ENCODE results near the gene CNTNAP2. TPM values are rescaled to one million over a fixed set of nuclear protein-coding genes. Genes with fewer than 3 reads are reported as not detected.

The CNTNAP2 gene
- total RNA-seq, 2 donors from 2014 or later, result 171 to 228 TPM

GRCh38 chr7:147182874-147183273 lies 1066.3 kb downstream of the CNTNAP2 start:
- Mint-ChIP-seq H3K4me1 (no peaks in the 10 kb centered on the region), H3K9me3 (peaks cover 6% of the 10 kb centered on the region), H3K27ac (no peak overlapping the region), H3K4me3 (no peak overlapping the region), H3K36me3 (ENCODE audit: low read depth) (no peaks in the 10 kb centered on the region), H3K27me3 (ENCODE audit: insufficient read depth) (no peaks in the 10 kb centered on the region)
- Histone ChIP-seq H3K36me3 (ENCODE audit: control insufficient read depth, insufficient read depth, low read length) (no peaks in the 10 kb centered on the region), H3K9me3 (ENCODE audit: control insufficient read depth, low read length) (no peaks in the 10 kb centered on the region), H3K4me1 (ENCODE audit: control insufficient read depth, insufficient read depth, low read length) (no peaks in the 10 kb centered on the region), H3K4me3 (ENCODE audit: low read length) (no peak overlapping the region), H3K9ac (ENCODE audit: extremely low read depth, low read length, poor library complexity, severe bottlenecking) (no peak overlapping the region), H3K27me3 (ENCODE audit: control insufficient read depth, insufficient read depth, low read length, poor library complexity, severe bottlenecking) (no peaks in the 10 kb centered on the region), H3K27ac (ENCODE audit: low read depth, low read length) (no peak overlapping the region)
- TF ChIP-seq CTCF (conservative IDR thresholded peaks at IDR 0.05), result no peak
- no peak for DNase-seq

- no peaks in the 10 kb centered on the region for H3K4me1 ChIP-seq (ENCODE audit: control insufficient read depth, insufficient read depth, low read length)
- Mint-ChIP-seq H3K27ac (no peak overlapping the region), H3K4me1 (no peaks in the 10 kb centered on the region), H3K27me3 (ENCODE audit: insufficient read depth) (no peaks in the 10 kb centered on the region), H3K36me3 (ENCODE audit: low read depth) (no peaks in the 10 kb centered on the region), H3K9me3 (peaks cover 6% of the 10 kb centered on the region), H3K4me3 (no peak overlapping the region)
- no peak overlapping the region for H3K27ac ChIP-seq (ENCODE audit: low read depth, low read length)
- H3K36me3 ChIP-seq (ENCODE audit: control insufficient read depth, insufficient read depth, low read length), result no peaks in the 10 kb centered on the region
- H3K4me3 ChIP-seq (ENCODE audit: low read length), result no peak overlapping the region
- no peaks in the 10 kb centered on the region for H3K27me3 ChIP-seq (ENCODE audit: control insufficient read depth, insufficient read depth, low read length, poor library complexity, severe bottlenecking)
- no peak overlapping the region for H3K9ac ChIP-seq (ENCODE audit: extremely low read depth, low read length, poor library complexity, severe bottlenecking)
- no peak for TF ChIP-seq CTCF (conservative IDR thresholded peaks at IDR 0.05)
- WGBS, 2 experiments (ENCODE audit: insufficient coverage in 1 of 2, insufficient read length in 1 of 2), result 100% methylated on average over 2 of the region's 2 CpGs; no CpG with 5 or more reads in 1 of the 2 experiments
- DNase-seq, result no peak
- no peaks in the 10 kb centered on the region for H3K9me3 ChIP-seq (ENCODE audit: control insufficient read depth, low read length)
Observed at GRCh38 chr7:147183276-147183675, 1066.7 kb downstream of the CNTNAP2 start.

- Mint-ChIP-seq H3K27me3 (ENCODE audit: insufficient read depth) (no peaks in the 10 kb centered on the region), H3K36me3 (ENCODE audit: low read depth) (no peaks in the 10 kb centered on the region), H3K27ac (no peak overlapping the region), H3K9me3 (peaks cover 6% of the 10 kb centered on the region), H3K4me1 (peaks cover 3% of the 10 kb centered on the region), H3K4me3 (no peak overlapping the region)
- DNase-seq, result no peak
- H3K4me1 ChIP-seq (ENCODE audit: control insufficient read depth, insufficient read depth, low read length), result no peaks in the 10 kb centered on the region
- no peak overlapping the region for H3K4me3 ChIP-seq (ENCODE audit: low read length)
- no peak overlapping the region for H3K27ac ChIP-seq (ENCODE audit: low read depth, low read length)
- TF ChIP-seq CTCF (conservative IDR thresholded peaks at IDR 0.05), result no peak
- H3K9me3 ChIP-seq (ENCODE audit: control insufficient read depth, low read length), result no peaks in the 10 kb centered on the region
- H3K36me3 ChIP-seq (ENCODE audit: control insufficient read depth, insufficient read depth, low read length), result no peaks in the 10 kb centered on the region
- no peak overlapping the region for H3K9ac ChIP-seq (ENCODE audit: extremely low read depth, low read length, poor library complexity, severe bottlenecking)
- WGBS, 2 experiments (ENCODE audit: insufficient coverage in 1 of 2, insufficient read length in 1 of 2), result 97 to 100% methylated on average over 1 of the region's 1 CpG
- H3K27me3 ChIP-seq (ENCODE audit: control insufficient read depth, insufficient read depth, low read length, poor library complexity, severe bottlenecking), result no peaks in the 10 kb centered on the region
Observed at GRCh38 chr7:147188467-147188866, 1071.9 kb downstream of the CNTNAP2 start.
